Measurements from ENCODE around the gene BSND. TPM values are rescaled to one million over a fixed set of nuclear protein-coding genes. Genes with fewer than 3 reads are reported as not detected.

Gene BSND
- total RNA-seq, 1 donor from 2014 or later, result not detected

DNA sequence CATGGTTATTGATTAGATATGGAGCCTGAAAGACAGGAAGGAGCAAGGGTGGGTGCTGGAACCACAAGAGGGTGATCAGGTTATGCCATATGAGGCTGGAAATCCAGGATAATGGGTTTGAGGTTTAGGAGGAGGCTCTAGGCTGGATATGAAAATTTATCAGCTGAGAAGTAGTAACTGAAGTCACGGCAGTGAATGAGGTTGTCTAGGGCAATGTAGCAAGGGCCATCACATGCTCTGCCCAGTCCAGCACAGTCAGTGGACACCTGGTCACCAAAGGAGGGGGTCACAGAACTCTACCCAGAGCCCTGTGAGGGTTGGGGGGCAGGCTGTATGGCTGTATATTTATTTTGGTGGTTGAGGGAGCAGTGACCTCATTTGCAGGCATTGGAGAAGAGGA, 28.9 kb upstream of the BSND start:
- Mint-ChIP-seq H3K4me1 (ENCODE audit: low read depth) (peaks cover 17% of the 10 kb centered on the region), H3K36me3 (ENCODE audit: low read depth) (no peaks in the 10 kb centered on the region)
- TF ChIP-seq, protein P1, sequence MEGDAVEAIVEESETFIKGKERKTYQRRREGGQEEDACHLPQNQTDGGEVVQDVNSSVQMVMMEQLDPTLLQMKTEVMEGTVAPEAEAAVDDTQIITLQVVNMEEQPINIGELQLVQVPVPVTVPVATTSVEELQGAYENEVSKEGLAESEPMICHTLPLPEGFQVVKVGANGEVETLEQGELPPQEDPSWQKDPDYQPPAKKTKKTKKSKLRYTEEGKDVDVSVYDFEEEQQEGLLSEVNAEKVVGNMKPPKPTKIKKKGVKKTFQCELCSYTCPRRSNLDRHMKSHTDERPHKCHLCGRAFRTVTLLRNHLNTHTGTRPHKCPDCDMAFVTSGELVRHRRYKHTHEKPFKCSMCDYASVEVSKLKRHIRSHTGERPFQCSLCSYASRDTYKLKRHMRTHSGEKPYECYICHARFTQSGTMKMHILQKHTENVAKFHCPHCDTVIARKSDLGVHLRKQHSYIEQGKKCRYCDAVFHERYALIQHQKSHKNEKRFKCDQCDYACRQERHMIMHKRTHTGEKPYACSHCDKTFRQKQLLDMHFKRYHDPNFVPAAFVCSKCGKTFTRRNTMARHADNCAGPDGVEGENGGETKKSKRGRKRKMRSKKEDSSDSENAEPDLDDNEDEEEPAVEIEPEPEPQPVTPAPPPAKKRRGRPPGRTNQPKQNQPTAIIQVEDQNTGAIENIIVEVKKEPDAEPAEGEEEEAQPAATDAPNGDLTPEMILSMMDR (IDR thresholded peaks at IDR 0.05), result no peak

DNA sequence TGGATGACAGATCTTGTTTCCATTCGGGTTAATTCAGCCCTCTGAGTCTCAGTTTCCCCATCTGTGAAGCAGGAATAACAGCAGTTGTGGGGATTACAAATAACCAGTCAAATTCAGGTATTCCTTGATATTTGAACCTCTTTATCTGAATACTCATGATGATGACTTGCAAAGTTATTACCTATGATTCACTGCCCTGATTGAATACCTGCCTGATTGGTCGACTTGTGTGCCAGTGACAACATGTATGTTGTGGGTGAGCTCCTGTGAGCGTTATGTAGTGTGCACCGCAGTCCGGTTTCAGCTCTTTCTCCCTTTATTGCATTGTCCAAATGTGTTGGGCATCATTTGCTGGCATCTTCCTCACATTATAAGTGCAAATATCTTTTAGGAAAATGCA, 27.8 kb upstream of the BSND start:
- peaks cover 5% of the 10 kb centered on the region for H3K27me3 Mint-ChIP-seq (ENCODE audit: low read depth)
- TF ChIP-seq, protein P1 (IDR thresholded peaks at IDR 0.05), result no peak
- no peak overlapping the region for H3K27ac Mint-ChIP-seq (ENCODE audit: unreplicated experiment)
- H3K36me3 Mint-ChIP-seq (ENCODE audit: low read depth), result no peaks in the 10 kb centered on the region
- H3K9me3 Mint-ChIP-seq (ENCODE audit: low read depth), result no peaks in the 10 kb centered on the region
- H3K4me3 Mint-ChIP-seq (ENCODE audit: unreplicated experiment), result no peak overlapping the region
- DNase-seq (ENCODE audit: low spot score), result no peak
- peaks cover 17% of the 10 kb centered on the region for H3K4me1 Mint-ChIP-seq (ENCODE audit: low read depth)

More for the DNA sequence above, 28.9 kb upstream of the BSND start:
- no peak for DNase-seq (ENCODE audit: low spot score)
- H3K9me3 Mint-ChIP-seq (ENCODE audit: low read depth), result no peaks in the 10 kb centered on the region
- H3K27ac Mint-ChIP-seq (ENCODE audit: unreplicated experiment), result no peak overlapping the region
- no peak overlapping the region for H3K4me3 Mint-ChIP-seq (ENCODE audit: unreplicated experiment)
- no peaks in the 10 kb centered on the region for H3K27me3 Mint-ChIP-seq (ENCODE audit: low read depth)

DNA sequence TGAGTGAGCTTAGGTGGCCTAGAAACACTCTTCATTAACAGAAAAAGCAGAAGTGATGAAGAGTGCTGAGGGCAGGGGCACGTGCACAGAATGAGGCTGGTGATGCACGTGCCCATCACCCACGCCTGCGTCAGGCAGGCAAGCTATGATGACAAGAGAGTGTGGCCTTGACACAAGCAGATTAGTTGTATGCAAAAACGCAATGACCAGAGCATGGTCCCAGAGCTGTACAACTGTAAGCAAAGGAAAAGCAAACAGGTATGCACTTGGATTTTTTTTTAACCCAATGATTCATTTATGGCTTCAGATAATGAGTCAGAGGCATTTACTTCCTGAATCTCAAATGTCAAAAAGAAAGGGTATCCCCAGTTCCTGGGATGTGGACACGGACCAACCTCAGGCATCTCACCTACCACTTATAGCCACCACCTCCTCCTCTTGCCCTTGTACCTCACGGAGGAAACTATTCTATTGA, 27.4 kb upstream of the BSND start:
- DNase-seq (ENCODE audit: low spot score), result no peak
- H3K4me1 Mint-ChIP-seq (ENCODE audit: low read depth), result peaks cover 17% of the 10 kb centered on the region
- H3K4me3 Mint-ChIP-seq (ENCODE audit: unreplicated experiment), result no peak overlapping the region
- peaks cover 5% of the 10 kb centered on the region for H3K27me3 Mint-ChIP-seq (ENCODE audit: low read depth)
- TF ChIP-seq, protein P1 (IDR thresholded peaks at IDR 0.05), result no peak
- H3K9me3 Mint-ChIP-seq (ENCODE audit: low read depth), result no peaks in the 10 kb centered on the region
- H3K27ac Mint-ChIP-seq (ENCODE audit: unreplicated experiment), result no peak overlapping the region
- no peaks in the 10 kb centered on the region for H3K36me3 Mint-ChIP-seq (ENCODE audit: low read depth)

DNA sequence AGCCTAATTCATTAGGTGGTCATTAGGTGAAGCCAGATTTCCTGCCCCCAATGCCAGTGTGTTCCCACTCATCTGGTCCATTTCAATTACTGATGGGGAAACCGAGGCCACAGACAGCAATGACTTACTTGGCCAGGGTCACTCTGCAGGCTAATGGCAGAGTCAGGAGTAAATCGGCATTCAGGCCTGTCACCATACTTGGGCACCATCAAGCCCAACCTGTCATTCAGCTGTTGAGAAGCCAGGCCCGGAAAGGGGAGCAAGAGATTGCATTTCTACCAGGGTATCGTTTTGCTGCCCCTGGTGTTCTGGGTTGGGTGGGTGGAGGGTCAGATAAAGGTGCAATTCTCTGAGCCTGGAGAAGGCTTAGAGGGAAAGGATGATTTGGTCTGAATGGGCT, 26.3 kb upstream of the BSND start:
- TF ChIP-seq, protein P1 (IDR thresholded peaks at IDR 0.05), result no peak
- H3K27me3 Mint-ChIP-seq (ENCODE audit: low read depth), result peaks cover 5% of the 10 kb centered on the region
- no peaks in the 10 kb centered on the region for H3K9me3 Mint-ChIP-seq (ENCODE audit: low read depth)
- no peaks in the 10 kb centered on the region for H3K36me3 Mint-ChIP-seq (ENCODE audit: low read depth)
- DNase-seq (ENCODE audit: low spot score), result no peak
- H3K4me1 Mint-ChIP-seq (ENCODE audit: low read depth), result peaks cover 17% of the 10 kb centered on the region
- H3K4me3 Mint-ChIP-seq (ENCODE audit: unreplicated experiment), result no peak overlapping the region
- no peak overlapping the region for H3K27ac Mint-ChIP-seq (ENCODE audit: unreplicated experiment)

DNA sequence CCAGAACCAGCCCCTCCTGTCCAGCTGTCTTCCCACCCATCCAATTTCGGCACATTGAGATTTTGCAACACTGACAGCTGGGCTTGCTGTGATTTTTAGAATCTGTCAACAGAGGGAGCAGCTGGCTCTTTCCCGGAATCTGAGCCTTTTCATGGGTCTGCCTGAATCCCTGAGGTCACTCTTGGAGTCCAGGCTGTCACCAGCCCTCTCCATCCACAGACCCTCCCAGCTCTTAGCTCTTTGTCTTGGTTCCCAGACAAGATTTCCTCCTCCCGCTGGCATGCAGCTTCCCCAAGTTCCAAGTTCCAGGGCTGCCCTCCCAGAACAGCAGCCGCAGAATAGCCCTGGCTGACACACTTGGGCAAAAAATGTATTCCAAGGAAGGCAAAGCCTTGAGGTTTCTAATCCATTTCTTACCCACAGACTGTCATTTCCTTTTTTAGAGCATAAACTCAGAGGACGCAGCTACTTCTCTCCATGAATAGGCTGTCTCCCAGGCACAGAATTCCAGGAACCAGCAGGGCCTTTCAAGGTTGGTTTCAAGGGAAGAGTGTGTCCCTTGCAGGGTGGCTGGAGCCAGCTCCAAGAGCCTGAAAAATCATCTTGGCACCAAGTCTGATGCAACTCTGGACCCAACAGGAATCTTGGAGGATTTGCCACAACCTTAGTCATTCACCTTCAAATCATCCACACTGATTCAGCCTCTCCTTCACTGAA, 25.4 kb upstream of the BSND start:
- peaks cover 9% of the 10 kb centered on the region for H3K27me3 Mint-ChIP-seq (ENCODE audit: low read depth)
- peak overlapping the region; percentile 68 for H3K27ac Mint-ChIP-seq (ENCODE audit: unreplicated experiment)
- no peaks in the 10 kb centered on the region for H3K9me3 Mint-ChIP-seq (ENCODE audit: low read depth)
- no peak overlapping the region for H3K4me3 Mint-ChIP-seq (ENCODE audit: unreplicated experiment)
- TF ChIP-seq, protein P1 (IDR thresholded peaks at IDR 0.05), result peak; percentile 79
- DNase-seq (ENCODE audit: low spot score), result no peak
- H3K4me1 Mint-ChIP-seq (ENCODE audit: low read depth), result peaks cover 17% of the 10 kb centered on the region
- H3K36me3 Mint-ChIP-seq (ENCODE audit: low read depth), result no peaks in the 10 kb centered on the region

All from chondrocyte (in vitro differentiated cells).